ENCODE results near the gene TRIM54. TPM values are rescaled to one million over a fixed set of nuclear protein-coding genes. Genes with fewer than 3 reads are reported as not detected.

Gene TRIM54
- total RNA-seq, 2 experiments from 2014 or later: not detected

- H3K4me3 Mint-ChIP-seq: peak overlapping the region; percentile 88
- H3K36me3 Mint-ChIP-seq (ENCODE audit: low read depth): no peaks in the 10 kb centered on the region
- intact Hi-C loops (cut with DNase I, micrococcal nuclease): loop anchor here in 1 of 2 experiments (10.0 kb wide), 1 partner anchor 47 kb away; the partner anchor contains the start of genes ATRAID, CAD and SLC5A6
- DNase-seq (no peak), ATAC-seq (ENCODE audit: poor library complexity) (no peak)
- CTCF ChIA-PET: no interaction called here
- no peak overlapping the region for H3K4me3 ChIP-seq (ENCODE audit: low read length)
- peaks cover 26% of the 10 kb centered on the region for H3K4me1 Mint-ChIP-seq (ENCODE audit: low read depth)
- TF ChIP-seq, protein P1, sequence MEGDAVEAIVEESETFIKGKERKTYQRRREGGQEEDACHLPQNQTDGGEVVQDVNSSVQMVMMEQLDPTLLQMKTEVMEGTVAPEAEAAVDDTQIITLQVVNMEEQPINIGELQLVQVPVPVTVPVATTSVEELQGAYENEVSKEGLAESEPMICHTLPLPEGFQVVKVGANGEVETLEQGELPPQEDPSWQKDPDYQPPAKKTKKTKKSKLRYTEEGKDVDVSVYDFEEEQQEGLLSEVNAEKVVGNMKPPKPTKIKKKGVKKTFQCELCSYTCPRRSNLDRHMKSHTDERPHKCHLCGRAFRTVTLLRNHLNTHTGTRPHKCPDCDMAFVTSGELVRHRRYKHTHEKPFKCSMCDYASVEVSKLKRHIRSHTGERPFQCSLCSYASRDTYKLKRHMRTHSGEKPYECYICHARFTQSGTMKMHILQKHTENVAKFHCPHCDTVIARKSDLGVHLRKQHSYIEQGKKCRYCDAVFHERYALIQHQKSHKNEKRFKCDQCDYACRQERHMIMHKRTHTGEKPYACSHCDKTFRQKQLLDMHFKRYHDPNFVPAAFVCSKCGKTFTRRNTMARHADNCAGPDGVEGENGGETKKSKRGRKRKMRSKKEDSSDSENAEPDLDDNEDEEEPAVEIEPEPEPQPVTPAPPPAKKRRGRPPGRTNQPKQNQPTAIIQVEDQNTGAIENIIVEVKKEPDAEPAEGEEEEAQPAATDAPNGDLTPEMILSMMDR (IDR thresholded peaks at IDR 0.05): no peak
- H3K27me3 Mint-ChIP-seq: peaks cover 62% of the 10 kb centered on the region
- H3K9me3 ChIP-seq (ENCODE audit: control insufficient read depth in 1 of 2, insufficient read depth in 1 of 2, low read length in 2 of 2): peaks cover 0 to 15% of the 10 kb centered on the region in 2 experiments
- no peaks in the 10 kb centered on the region for H3K36me3 ChIP-seq (ENCODE audit: insufficient read depth, low read length)
- H3K27me3 ChIP-seq (ENCODE audit: control insufficient read depth in 1 of 2, insufficient read depth in 2 of 2, low read length in 2 of 2): peaks cover 68 to 81% of the 10 kb centered on the region in 2 experiments
- H3K27ac Mint-ChIP-seq: no peak overlapping the region
- no peak overlapping the region for H3K27ac ChIP-seq (ENCODE audit: low read depth in 1 of 2, low read length in 2 of 2)
- H3K4me1 ChIP-seq (ENCODE audit: insufficient read depth, low read length): peaks cover 42% of the 10 kb centered on the region
- H3K9me3 Mint-ChIP-seq: no peaks in the 10 kb centered on the region
- POLR2A ChIA-PET: no interaction called here
Measured at GRCh38 chr2:27261241-27261925, 20.8 kb upstream of the TRIM54 start.

DNA sequence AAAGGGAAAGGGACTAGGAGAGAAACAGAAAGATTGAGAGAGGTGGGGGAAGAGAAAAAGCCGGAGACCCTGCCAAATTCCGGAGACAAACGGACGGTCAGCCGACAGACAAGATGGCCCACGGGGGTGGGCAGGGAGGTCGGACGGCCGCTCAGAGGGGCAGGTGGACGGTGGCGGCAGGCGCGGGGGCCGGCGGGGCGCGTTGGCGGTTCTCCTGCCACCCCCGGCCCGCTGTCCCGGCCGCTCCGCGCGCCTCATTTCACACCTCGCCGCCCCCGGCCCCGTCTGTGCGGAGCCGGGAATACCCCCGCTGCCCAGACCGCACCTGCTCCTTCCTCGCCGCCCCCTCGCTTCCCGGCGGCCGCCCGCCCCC, 20.3 kb upstream of the TRIM54 start:
- Histone ChIP-seq H3K9me3 (ENCODE audit: control insufficient read depth in 1 of 2, insufficient read depth in 1 of 2, low read length in 2 of 2) (peaks cover 0 to 15% of the 10 kb centered on the region in 2 experiments), H3K36me3 (ENCODE audit: insufficient read depth, low read length) (no peaks in the 10 kb centered on the region), H3K27ac (ENCODE audit: low read depth in 1 of 2, low read length in 2 of 2) (no peak overlapping the region), H3K4me3 (ENCODE audit: low read length) (no peak overlapping the region), H3K27me3 (ENCODE audit: control insufficient read depth in 1 of 2, insufficient read depth in 2 of 2, low read length in 2 of 2) (peaks cover 66 to 76% of the 10 kb centered on the region in 2 experiments), H3K4me1 (ENCODE audit: insufficient read depth, low read length) (peaks cover 42% of the 10 kb centered on the region)
- DNase-seq: peak in 1 of 14 experiments; percentile 21
- Mint-ChIP-seq H3K4me3 (peak overlapping the region; percentile 88), H3K27me3 (peaks cover 57% of the 10 kb centered on the region), H3K9me3 (no peaks in the 10 kb centered on the region), H3K36me3 (ENCODE audit: low read depth) (no peaks in the 10 kb centered on the region), H3K27ac (no peak overlapping the region), H3K4me1 (ENCODE audit: low read depth) (peaks cover 26% of the 10 kb centered on the region)
- CTCF ChIA-PET: no interaction called here
- ATAC-seq (ENCODE audit: poor library complexity): no peak
- POLR2A ChIA-PET: no interaction called here
- TF ChIP-seq, protein P1 (IDR thresholded peaks at IDR 0.05): no peak
- intact Hi-C loops (cut with DNase I, micrococcal nuclease): loop anchor here in 1 of 2 experiments (10.0 kb wide), 1 partner anchor 47 kb away; the partner anchor contains the start of genes ATRAID, CAD and SLC5A6

DNA sequence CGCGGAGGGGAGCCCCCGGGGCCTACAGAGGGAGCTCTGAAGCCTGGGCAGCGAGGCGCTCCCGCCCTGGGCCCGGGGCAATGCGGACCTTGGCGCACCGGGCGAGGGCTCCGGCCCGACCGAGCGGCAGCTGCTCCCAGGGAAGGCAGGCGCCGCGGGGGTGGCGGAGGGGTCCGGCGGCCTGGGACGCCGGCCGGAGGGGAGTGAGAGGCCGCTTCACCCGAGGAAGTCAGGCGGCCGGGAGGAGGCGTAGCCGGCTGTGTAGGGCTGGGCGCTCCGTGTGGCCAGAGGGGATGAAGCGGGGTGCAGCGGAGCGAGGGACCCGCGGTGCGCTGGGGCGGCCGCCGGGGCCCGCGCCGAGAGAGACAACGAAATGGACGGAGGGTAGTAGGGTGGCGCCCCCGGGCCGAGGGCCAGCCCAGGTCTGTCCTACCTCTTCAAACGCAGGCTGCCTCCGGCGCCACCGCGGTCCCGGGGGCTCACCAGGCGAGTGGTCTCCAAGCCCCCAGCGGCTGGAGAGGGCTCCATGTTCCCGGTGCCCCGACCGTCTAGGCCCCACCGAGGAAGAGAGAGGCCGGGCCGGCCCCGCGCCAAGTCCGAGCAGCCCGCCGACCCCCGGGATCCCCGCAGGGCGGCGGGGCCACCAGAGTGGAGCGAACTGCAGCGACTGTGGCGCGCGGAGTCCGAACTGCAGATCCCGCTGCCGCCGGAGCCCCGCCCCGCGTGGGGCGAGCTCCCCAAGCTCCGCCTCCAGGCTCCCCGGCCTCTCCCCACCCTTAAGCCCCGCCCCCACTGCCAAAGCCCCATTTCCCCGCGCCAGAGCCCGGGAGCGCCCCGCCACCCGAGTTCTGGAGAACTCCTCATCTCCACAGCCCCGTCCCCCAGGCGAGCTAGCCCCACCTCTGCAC, 19.6 kb upstream of the TRIM54 start, which contains the start of gene SLC30A3:
Gene SLC30A3, minus strand, starts transcription at position 669 of the 908 bp plus-strand sequence. Its CDS starts 141 bp downstream, at position 528.
- no peaks in the 10 kb centered on the region for H3K36me3 Mint-ChIP-seq (ENCODE audit: low read depth)
- H3K4me1 ChIP-seq (ENCODE audit: insufficient read depth, low read length): peaks cover 42% of the 10 kb centered on the region
- peak within 1 kb of the TSS; percentile 95 for H3K4me3 Mint-ChIP-seq
- peaks cover 50% of the 10 kb centered on the region for H3K27me3 Mint-ChIP-seq
- peak within 1 kb of the TSS; percentile 45 for H3K4me3 ChIP-seq (ENCODE audit: low read length)
- H3K4me1 Mint-ChIP-seq (ENCODE audit: low read depth): peaks cover 26% of the 10 kb centered on the region
- H3K27ac ChIP-seq (ENCODE audit: low read depth in 1 of 2, low read length in 2 of 2): no peak within 1 kb of the TSS
- intact Hi-C loops (cut with DNase I, micrococcal nuclease): loop anchor here in 1 of 2 experiments (10.0 kb wide), 1 partner anchor 48 kb away; the partner anchor contains the start of genes ATRAID, CAD and SLC5A6
- POLR2A ChIA-PET: interaction anchor here (0.7 kb wide), 3 partner anchors 50 to 811 kb away, joined by 3 read pairs; partner anchors contain the start of genes ATRAID and SLC5A6
- H3K27me3 ChIP-seq (ENCODE audit: control insufficient read depth in 1 of 2, insufficient read depth in 2 of 2, low read length in 2 of 2): peaks cover 61 to 69% of the 10 kb centered on the region in 2 experiments
- TF ChIP-seq, protein P1 (IDR thresholded peaks at IDR 0.05): no peak
- ATAC-seq (ENCODE audit: poor library complexity) (peak; percentile 68), DNase-seq (peak; percentile 34 to 84 (median 64))
- no peak within 1 kb of the TSS for H3K27ac Mint-ChIP-seq
- H3K36me3 ChIP-seq (ENCODE audit: insufficient read depth, low read length): no peaks in the 10 kb centered on the region
- CTCF ChIA-PET: interaction anchor here (1.0 to 1.2 kb wide), 2 partner anchors 17 to 45 kb away, joined by 3 to 5 read pairs; partner anchors contain the start of gene CAD
- no peaks in the 10 kb centered on the region for H3K9me3 Mint-ChIP-seq
- peaks cover 0 to 15% of the 10 kb centered on the region in 2 experiments for H3K9me3 ChIP-seq (ENCODE audit: control insufficient read depth in 1 of 2, insufficient read depth in 1 of 2, low read length in 2 of 2)
